Globus pallidus (tissue), 1 donor: ENCODE data around the gene TBC1D20.
"Not testable (repeated sequence)": the region's sequence is repeated elsewhere in the genome, so short reads cannot be mapped to it uniquely, and the experiment has no call there.

Source experiments
- DNase-seq: peaks from one replicate; pipeline ENCODE4 v3.0.0-alpha.2; 2015; ENCODE audit warnings: low spot score

Gene TBC1D20, protein sequence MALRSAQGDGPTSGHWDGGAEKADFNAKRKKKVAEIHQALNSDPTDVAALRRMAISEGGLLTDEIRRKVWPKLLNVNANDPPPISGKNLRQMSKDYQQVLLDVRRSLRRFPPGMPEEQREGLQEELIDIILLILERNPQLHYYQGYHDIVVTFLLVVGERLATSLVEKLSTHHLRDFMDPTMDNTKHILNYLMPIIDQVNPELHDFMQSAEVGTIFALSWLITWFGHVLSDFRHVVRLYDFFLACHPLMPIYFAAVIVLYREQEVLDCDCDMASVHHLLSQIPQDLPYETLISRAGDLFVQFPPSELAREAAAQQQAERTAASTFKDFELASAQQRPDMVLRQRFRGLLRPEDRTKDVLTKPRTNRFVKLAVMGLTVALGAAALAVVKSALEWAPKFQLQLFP

DNA sequence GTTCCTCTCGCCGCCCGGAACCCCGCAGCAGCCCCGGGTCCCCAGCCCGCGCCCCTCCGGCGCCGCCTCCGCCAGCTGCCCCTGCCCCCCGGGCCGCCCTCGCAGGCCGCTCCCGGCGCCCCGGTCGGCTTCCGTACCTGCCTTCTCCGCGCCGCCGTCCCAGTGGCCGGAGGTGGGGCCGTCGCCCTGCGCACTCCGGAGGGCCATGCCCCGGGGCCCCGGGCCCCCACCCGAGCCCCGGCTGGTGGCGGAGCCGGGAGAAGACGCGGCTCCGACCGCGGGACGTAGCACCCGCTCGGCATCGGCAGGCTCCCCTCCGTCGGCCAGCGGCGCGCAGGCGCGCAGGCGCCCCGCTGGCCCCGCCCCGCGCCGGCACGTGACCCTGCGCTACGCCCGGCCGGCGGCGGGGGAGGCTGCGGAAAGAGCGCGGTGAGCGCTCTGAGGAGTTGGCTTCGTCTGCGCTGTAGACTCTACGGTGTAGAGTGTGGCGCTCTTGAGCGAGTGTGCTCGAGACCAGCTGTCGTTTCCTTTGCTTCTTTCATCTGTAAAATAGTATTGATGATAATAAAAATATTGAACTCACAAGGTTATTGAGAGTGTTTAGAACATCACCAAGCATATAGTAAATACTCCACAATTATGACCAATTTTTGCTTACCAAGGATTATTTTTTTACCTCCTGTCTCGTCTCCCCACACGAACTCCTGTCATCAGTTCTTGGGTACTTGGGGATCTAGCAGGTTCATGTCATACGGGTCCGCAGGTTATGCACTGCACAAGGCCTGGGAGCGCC, at the start of gene TBC1D20:
Gene TBC1D20 (minus strand): TSS at position 335 of the 793 bp plus-strand sequence. CDS start 128 bp downstream, at position 207.
- DNase-seq, result peak; percentile 89

DNA sequence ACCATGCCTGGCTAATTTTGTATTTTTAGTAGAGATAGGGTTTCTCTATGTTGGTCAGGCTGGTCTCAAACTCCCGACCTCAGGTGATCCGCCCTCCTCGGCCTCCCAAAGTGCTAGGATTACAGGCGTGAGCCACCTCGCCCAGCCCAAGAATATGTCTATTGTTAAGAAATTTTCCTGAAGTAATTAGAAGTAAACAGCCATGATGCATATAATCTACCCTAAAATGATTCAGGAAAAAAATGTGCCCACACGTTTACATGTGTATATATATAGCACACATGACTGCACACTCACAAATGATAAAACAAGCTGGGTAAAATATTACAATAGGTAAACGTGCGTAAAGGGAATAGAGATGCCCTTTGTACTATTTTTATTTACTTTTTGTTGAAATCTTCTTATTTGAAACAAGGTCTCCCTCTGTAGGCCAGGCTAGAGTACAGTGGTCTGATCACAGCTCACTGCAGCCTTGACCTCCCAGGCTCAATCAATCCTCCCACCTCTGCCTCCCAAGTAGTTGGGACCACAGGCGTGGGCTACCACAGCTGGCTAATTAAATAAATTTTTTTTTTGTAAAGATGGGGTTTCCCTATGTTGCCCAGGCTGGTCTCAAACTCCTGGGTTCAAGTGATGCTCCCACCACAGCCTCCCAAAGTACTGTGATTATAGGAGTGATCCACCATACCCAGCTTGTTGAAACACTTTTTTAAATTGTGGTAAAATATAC, 48.2 kb upstream of the TBC1D20 start:
- DNase-seq, result not testable (repeated sequence)

DNA sequence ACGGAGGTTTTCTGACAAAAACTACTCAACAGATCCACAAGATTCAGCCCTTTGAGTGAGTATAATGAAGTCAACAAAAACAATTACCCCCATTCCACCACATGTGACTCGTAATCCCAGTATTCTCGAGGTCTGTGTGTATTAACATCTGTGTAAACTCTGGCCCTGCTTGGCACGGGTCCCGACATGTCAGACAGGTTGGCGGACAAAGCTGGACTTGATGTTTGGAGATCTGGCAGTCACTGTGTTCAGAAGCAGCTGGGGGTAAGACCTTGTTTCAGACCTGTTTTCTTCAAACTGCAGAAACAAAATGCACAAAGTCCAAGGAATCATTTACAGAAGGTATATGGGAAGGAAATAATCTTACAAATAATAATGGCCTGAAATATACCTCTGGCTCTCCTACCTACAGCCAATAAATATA, 46.0 kb upstream of the TBC1D20 start:
- not testable (repeated sequence) for DNase-seq

DNA sequence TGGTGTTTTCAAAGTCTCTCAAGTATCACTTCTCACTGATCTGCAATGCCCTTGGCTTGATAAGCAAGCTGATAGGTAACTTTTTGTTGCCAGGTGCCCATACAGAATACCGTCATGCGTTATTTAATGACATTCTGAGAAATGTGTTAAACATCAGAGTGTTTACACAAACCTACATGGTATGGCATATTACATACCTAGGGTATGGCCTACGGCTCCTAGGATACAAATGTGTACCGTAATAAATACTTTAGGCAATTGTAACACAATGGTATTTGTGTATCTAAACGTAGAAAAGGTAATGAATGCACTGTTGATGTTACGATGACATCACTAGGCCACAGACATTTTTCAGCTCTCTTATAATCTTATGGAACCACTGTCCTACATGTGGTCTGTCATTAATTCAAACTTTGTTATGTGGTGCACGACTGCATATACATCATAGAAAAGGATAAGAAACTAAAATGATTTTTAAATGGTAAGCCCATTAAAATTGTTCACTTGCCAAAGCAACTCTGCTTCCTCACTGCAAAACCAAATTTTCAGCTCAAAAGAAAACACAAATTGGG, 45.5 kb upstream of the TBC1D20 start:
- no peak for DNase-seq

DNA sequence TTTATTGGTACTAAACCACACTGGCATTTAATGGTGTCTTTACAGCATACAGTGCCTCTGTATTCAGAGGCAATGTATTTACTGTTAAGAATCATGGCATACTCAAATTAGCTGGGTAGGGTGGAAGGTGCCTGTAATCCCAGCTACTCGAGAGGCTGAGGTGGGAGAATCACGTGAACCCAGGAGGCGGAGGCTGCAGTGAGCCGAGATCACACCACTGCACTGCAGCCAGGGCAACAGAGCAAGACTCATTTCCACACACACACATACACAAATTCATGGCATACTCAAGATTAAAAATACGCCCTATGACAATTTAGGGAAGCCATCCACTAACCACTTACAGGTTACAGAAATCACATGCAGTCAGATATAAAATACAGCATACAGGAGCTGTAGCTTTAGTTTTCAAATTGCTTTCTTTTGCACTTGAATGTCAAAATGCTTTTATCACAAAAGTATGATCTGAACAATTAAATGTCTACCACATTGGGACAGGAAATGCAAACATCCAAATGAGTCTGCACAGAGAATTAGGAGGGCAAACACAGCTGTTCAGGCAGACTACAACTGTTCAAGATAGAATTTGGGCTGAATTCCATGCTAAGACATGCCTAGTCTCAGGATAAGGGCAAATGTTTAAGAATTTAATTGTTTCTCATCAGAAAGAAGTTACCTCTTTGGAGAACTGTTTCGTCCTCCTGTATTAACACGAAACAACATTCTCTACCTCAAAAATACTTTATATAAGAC, 44.8 kb upstream of the TBC1D20 start:
- DNase-seq, result no peak

DNA sequence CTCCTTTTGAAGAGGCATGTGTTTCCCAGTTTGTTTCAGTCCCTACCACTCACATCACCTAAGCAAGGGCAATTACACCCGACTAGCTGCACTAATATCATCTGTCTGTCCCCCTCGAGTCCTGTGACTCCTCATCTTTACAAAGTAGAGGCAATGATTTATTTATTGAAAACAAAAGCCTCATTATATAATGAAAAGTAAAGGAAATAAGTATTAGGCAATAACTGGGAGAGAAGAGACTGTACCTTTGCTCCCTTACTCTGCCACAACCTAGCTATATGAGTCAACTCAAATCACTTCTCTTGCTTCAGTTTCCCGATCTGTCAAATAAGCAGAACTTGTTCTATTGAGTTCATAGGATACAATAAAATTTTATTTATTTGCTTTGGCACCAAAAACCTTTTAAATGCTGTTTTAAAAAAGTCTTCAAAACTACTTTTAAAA, 42.3 kb upstream of the TBC1D20 start:
- no peak for DNase-seq

DNA sequence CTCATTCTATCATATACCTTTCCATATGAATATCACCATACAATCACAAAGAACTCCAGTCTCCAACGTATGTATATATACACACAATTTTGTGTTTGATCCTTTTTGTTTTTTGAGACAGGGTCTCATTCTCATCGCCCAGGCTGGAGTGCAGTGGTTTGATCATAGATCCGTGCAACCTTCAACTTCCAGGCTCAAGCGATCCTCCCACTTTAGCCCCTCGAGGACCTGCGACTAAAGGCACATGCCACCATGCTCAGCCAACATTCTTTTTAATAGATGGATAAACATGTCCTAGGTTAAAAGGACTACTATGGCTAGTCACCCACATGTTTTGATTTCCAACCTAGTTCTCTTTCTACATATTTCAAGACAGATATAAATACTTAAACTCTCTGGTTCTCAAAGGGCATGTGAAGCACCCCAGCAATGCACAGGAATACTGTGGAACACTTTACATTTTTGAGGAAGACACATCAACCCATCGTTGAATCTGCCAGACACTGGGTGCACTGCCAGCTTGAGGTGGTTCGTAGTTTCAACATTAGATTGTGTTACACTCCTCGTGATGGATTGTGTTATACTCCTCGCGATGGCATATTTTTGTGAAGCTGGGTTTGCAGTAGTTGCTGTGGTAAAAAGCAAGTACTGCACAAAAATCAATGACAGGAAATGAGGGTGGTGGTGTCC, 40.9 kb upstream of the TBC1D20 start:
- DNase-seq, result no peak

DNA sequence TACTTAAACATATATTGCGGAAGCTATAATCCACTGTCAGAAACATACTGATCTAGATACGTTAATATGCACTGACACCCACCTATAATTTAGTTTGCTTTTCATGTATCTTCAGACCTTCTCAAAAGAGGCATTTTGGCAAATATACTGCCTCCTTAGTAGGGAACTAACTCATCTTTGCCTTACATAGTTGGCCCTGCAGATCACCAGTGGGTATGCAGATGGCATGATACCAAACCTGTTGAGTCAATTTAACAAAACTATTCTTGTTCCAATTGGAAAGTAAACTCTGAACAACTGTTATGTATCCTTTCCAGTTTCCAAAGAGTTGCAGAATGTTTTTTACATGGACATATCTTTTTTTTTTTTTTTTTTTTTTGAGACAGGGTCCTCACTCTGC, 35.6 kb upstream of the TBC1D20 start:
- DNase-seq, result no peak

DNA sequence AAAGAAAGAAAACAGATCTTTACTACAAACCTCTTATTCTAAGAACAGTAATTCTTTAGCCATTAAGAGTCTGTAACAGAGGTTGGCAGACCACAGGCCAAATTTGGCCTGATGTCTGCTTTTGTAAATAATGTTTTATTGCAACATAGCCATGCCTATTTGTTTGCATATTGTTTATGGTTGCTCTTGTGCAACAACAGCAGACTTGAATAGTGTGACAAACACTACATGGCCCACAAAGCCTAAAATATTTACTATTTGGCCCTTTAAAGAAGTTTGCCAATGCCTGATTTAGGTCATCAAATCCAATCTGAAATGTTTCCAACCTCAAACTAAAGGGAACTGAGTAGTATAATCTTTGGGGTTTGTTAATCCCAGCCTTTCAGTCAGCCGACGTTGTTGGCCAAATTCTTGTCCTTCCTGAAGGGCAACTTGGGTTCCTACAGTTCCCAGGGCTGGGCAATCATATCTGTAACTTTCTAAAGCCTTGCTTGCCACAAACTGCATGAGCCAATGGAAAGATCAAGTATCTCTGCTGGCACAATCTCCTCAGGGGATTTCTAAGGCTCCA, 33.9 kb upstream of the TBC1D20 start:
- DNase-seq, result no peak

DNA sequence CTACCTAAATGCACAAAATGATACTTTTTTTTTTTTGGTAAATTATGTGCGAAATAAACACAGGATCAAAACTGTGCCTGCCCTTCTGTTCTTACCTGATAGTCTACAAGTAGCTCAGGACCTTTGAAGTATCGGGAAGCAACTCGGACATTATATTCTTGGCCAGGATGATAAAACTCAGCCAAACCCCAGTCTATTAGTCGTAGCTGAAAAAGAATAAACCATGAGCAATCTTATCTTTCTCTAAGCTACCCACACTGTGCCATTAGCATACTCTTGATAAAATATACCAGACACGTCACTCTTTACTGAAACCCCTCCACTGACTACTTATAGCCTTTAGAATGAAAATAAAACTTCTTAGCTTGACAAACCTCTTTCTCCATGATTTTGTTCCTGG, 29.8 kb upstream of the TBC1D20 start:
- DNase-seq, result no peak

DNA sequence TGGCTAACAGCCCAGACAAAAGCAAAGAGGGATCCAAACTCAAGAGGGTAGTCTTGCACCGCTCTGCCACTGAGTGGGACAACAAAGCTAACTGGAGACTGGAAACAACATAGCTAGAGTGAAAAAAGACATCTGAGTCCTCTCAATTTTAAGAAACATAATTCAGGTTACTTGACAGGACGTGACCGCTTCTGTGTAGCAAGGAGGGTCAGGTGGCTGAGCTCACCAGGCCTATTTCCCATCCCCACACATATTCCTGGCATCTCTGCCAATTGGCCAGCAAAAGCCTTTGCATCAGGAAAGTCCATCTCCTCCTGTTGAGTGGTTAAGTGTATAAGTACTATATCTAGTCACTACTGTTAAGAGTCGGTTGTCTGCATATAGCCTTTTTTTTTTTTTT, 25.3 kb upstream of the TBC1D20 start:
- no peak for DNase-seq

DNA sequence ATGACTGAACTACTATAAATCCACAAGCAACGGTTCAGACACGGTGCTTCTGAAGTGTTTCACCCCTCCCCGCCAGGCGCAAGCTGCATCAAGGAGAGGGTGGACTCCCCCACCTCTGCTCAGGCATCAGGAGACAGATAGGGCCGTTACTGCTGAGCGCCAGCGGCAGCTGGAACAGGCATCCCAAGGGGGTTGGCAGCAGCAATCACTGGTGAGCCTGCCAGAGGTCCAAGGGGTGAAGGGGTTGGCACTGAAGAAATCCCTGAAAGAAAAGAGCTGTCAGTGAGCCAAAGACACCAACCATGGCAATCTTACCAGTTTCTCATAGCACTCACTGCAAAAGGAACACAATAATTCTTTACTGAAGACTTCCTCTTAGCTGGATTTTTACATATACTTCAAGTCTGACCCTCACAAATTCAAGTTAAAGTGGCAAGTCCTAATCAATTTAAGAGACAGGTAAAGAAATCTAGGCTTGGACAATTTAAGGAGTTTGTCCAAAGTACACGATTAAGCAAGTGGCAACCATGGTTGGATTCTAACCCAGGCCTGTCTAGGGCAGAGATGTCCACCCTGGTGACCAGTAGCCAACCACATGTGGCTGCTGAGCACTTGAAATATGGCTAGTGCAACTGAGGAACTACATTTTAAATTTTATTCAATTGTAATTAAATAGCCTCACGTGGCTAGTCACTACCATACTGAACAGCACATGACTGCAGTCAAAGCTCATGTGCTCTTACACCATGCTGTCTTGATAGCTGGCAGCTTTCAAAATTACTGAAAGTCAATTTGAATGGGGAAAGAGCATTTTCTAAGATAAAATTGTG, 21.7 kb upstream of the TBC1D20 start:
- peak; percentile 20 for DNase-seq

DNA sequence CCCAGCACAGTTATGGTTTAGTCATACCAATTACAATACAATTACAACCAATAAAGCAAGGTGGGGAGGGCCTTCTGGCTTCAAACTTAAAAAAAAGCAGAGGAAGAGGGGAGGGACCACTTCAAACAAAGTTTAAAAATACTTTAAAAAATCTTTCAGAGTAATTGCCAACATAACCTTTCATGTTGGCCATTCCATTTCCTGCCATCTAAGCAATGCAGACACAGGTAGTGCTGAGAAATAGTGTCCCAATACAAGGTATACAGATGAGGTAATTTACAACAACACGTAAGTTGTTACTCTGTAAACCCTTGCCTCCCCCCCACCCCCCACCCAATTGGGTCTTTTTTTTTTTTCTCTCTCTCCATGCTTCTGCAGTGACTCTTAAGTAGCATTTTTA, 18.8 kb upstream of the TBC1D20 start:
- DNase-seq, result no peak

DNA sequence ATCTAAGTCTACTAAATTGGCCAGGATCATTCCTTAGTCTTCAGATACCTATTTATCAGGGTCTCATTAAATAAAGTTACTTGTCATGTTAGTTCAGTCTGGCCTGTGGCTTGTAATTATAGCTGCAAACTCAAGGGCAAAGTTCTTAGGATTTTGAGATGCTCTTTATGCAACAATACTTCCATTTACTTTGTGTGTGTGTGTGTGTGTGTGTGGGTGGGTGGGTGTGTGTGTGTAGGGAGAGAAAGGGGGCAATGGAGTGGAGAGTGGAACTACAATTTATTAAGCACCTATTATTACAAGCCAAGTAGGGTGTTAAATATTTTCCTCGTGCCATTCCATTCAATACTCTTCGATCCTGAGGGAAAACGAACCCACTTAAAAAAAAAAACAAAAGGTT, 17.7 kb upstream of the TBC1D20 start:
- no peak for DNase-seq

DNA sequence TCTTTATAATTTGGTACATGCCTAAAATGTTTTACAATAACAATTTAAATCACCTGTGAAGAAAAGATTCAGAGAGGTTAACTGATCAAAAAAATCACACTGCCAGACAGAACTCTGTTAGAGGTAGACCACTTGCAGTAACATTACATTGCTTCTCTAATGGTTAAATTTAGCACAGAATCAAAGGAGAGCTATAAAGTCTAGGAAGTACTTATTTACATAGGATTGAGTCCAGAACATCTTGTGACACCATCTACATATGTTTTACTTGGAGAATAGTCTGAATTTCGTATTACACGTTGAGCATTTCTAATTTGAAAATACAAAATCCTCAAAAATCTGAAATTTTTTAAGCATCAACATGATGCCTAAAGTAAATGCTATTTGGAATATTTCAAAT, 17.2 kb upstream of the TBC1D20 start:
- DNase-seq, result no peak

DNA sequence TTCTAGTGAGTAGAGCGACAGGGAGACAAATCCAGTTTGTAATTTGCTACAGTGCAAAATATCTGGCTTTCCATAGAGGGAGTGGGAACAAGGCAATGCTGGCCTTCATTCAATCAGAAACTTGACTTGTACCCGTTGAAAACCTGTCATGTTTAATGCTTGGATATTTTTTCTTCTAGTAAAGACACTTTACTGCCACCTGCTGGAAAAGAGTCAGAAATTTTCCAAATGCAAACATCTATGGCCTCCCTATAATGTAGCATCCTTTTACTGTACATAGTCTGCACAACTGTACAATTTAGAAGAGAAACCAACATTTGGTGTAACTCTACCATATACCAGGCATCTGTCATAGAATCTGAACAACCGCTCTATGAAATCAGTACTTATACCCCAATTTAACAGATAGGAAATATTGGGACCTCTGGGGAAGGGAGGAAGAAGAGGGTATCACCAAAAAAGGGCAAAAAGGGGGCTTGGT, 16.7 kb upstream of the TBC1D20 start:
- DNase-seq, result peak; percentile 58

DNA sequence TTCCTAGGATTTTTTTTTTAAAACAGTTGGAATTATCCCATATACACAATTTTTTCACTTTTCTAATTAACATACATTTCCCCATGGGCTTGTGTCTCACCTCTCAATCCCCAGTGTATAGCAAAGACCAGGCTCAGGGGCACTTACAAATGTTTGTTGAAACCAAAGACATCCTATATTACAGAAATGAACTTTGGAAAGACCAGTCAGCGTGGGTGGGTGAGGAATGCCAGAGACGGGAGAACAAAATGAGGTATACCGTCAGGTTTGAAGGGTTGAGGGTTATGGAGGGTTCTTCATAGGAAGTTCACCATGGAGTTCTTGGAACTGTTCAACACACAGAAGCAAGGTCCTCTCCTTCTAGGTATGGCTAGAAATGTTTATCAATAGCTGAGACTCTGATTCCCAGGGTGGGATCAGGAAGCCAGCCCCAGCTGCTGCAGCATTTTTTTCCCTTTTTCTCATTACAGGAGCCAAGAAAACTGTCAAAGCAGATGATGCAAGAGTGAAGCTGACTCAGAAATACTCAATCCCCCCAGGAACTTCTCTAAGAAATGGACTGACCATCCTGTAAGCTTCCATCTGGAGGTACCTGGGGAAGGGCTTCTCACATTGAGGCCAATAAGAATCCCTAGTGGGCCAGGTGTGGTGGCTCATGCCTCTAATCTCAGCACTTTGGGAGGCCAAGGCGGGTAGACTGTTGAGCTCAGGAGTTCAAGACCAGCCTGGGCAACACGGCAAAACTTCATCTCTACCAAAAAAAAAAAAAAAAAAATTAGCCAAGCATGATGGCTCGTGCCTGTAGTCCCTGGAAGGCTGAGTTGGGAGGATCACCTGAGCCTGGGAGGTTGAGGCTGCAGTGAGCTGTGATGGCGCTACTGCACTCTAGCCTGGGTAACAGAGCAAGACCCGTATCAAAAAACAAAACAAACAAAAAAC, 15.9 kb upstream of the TBC1D20 start:
- DNase-seq, result no peak

DNA sequence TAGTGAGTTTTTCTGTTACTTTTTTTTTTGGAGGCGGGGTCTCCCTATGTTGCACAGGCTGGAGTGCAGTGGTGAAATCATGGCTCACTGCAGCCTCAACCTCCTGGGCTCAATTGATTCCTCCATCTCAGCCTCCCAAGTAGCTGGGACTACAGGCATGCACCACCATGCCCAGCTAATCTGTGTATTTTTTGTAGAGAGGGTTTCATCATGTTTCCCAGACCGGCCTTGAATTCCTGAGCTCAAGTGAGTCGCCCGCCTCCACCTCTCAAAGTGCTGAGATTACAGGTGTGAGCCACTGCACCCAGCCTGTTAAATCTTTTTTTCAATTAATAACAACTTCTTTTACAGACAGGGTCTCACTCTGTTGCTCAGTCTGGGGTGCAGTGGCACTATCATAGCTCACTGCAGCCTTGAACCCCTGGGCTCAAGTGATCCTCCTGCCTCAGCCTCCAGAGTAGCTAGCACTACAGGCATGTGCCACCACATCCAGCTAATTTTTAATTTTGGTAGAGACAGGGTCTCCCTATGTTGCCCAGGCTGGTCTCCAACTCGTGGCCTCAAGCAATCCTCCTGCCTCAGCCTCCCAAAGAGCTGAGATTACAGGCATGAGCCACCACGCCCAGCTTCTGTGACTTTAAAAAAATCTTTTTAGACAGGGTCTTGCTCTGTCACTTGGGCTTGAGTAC, 14.4 kb upstream of the TBC1D20 start:
- not testable (repeated sequence) for DNase-seq
